Measurements from ENCODE around the gene TBC1D2B. TPM values are rescaled to one million over a fixed set of nuclear protein-coding genes. Genes with fewer than 3 reads are reported as not detected.

Gene TBC1D2B
- total RNA-seq, 1 experiment from 2014 or later: 18.3 TPM

- TF ChIP-seq AR (CRISPR knock-in tag; IDR thresholded peaks at IDR 0.05): no peak
- TF ChIP-seq ZNF423 (CRISPR knock-in tag; IDR thresholded peaks at IDR 0.05): no peak
- no peak for TF ChIP-seq TEAD4 (CRISPR knock-in tag; IDR thresholded peaks at IDR 0.05)
These were observed 30.6 kb downstream of the TBC1D2B start (continued) for GRCh38 chr15:78046796-78047341.

- ATAC-seq (no peak), DNase-seq (ENCODE audit: low spot score) (no peak)
- H3K4me1 Mint-ChIP-seq: 0 out of 2 replicates have a peak, but pooled peaks cover 4% of the 10 kb centered on the region
- no peak for TF ChIP-seq ERG (CRISPR knock-in tag; IDR thresholded peaks at IDR 0.05)
- TF ChIP-seq USF2 (CRISPR knock-in tag; IDR thresholded peaks at IDR 0.05): no peak
- no peak for TF ChIP-seq ZNF423 (CRISPR knock-in tag; IDR thresholded peaks at IDR 0.05)
- no peak for TF ChIP-seq TP53 (CRISPR knock-in tag; IDR thresholded peaks at IDR 0.05)
- TF ChIP-seq TEAD1 (CRISPR knock-in tag; IDR thresholded peaks at IDR 0.05): no peak
- TF ChIP-seq OVOL2 (CRISPR knock-in tag; IDR thresholded peaks at IDR 0.05; ENCODE audit: borderline replicate concordance): no peak
- TF ChIP-seq ATF2 (CRISPR knock-in tag; IDR thresholded peaks at IDR 0.05; ENCODE audit: borderline replicate concordance, low read depth): no peak
- no peak for TF ChIP-seq NFATC4 (CRISPR knock-in tag; IDR thresholded peaks at IDR 0.05)
- TF ChIP-seq ZNF416 (CRISPR knock-in tag; IDR thresholded peaks at IDR 0.05): no peak
- TF ChIP-seq PRRX2 (CRISPR knock-in tag; IDR thresholded peaks at IDR 0.05): no peak
- no peak for TF ChIP-seq RELA (CRISPR knock-in tag; IDR thresholded peaks at IDR 0.05; ENCODE audit: borderline replicate concordance)
- TF ChIP-seq ZNF121 (CRISPR knock-in tag; IDR thresholded peaks at IDR 0.05): no peak
- TF ChIP-seq FOXJ3 (CRISPR knock-in tag; IDR thresholded peaks at IDR 0.05; ENCODE audit: borderline replicate concordance): no peak
- TF ChIP-seq SOX15 (CRISPR knock-in tag; IDR thresholded peaks at IDR 0.05): no peak
- ChIA-PET CTCF (interaction anchor here (1.2 kb wide), 1 partner anchor 63 kb away, joined by 4 read pairs; no protein-coding TSS in a partner anchor), POLR2A (no interaction called here)
- peaks cover 7% of the 10 kb centered on the region for H3K36me3 Mint-ChIP-seq
- H3K4me3 Mint-ChIP-seq: no peak overlapping the region
- no peaks in the 10 kb centered on the region for H3K27me3 Mint-ChIP-seq (ENCODE audit: low read depth)
- H3K27ac Mint-ChIP-seq: no peak overlapping the region
- H3K9me3 Mint-ChIP-seq: no peaks in the 10 kb centered on the region
These were observed 32.3 kb downstream of the TBC1D2B start for GRCh38 chr15:78045189-78045588.

- ATAC-seq: no peak
- H3K36me3 Mint-ChIP-seq: peaks cover 7% of the 10 kb centered on the region
These were observed 32.9 kb downstream of the TBC1D2B start for GRCh38 chr15:78044407-78045155.

More at GRCh38 chr15:78044407-78045155, 32.9 kb downstream of the TBC1D2B start:
- Mint-ChIP-seq H3K9me3 (no peaks in the 10 kb centered on the region), H3K4me3 (no peak overlapping the region), H3K4me1 (0 out of 2 replicates have a peak, but pooled peaks cover 2% of the 10 kb centered on the region), H3K27ac (no peak overlapping the region), H3K27me3 (ENCODE audit: low read depth) (no peaks in the 10 kb centered on the region)
- DNase-seq (ENCODE audit: low spot score): no peak
- POLR2A ChIA-PET: no interaction called here
- CTCF ChIA-PET: interaction anchor here (1.2 kb wide), 1 partner anchor 64 kb away, joined by 4 read pairs; no protein-coding TSS in a partner anchor
- TF ChIP-seq ZNF232 (CRISPR knock-in tag; IDR thresholded peaks at IDR 0.05) (no peak), SP1 (CRISPR knock-in tag; conservative IDR thresholded peaks at IDR 0.05) (no peak), NFATC4 (CRISPR knock-in tag; IDR thresholded peaks at IDR 0.05) (no peak), ZNF532 (CRISPR knock-in tag; IDR thresholded peaks at IDR 0.05; ENCODE audit: borderline replicate concordance) (no peak), OVOL2 (CRISPR knock-in tag; IDR thresholded peaks at IDR 0.05; ENCODE audit: borderline replicate concordance) (no peak), ZNF416 (CRISPR knock-in tag; IDR thresholded peaks at IDR 0.05) (no peak), ZNF671 (CRISPR knock-in tag; IDR thresholded peaks at IDR 0.05) (no peak), ZMAT4 (CRISPR knock-in tag; IDR thresholded peaks at IDR 0.05) (no peak)

Measured in WTC11 (cell line).